Mesothelial cell of epicardium (in vitro differentiated cells): ENCODE results near the gene FEM1B. TPM values are rescaled to one million over a fixed set of nuclear protein-coding genes. Genes with fewer than 3 reads are reported as not detected.

ENCODE experiments used
- DNase-seq, 2 experiments: peaks; one replicate each; pipeline ENCODE4 v3.0.0; 2021; ENCODE audit warnings: low spot score in 2 of 2; ENCODE audit not compliant: unreplicated experiment in 2 of 2
- H3K27ac Mint-ChIP-seq: 2 replicates; pipeline ENCODE4 v1.8.0; 2021; ENCODE audit warnings: mixed read lengths
- H3K27me3 Mint-ChIP-seq: 2 replicates; pipeline ENCODE4 v1.8.0; 2021; ENCODE audit warnings: low read depth, mixed read lengths
- H3K36me3 Mint-ChIP-seq: 2 replicates; pipeline ENCODE4 v1.8.0; 2021; ENCODE audit warnings: mixed read lengths
- H3K4me1 Mint-ChIP-seq: 2 replicates; pipeline ENCODE4 v1.8.0; 2021; ENCODE audit warnings: mixed read lengths
- H3K4me3 Mint-ChIP-seq: 2 replicates; pipeline ENCODE4 v1.8.0; 2021; ENCODE audit warnings: mild to moderate bottlenecking, moderate library complexity, mixed read lengths
- H3K9me3 Mint-ChIP-seq: 2 replicates; pipeline ENCODE4 v1.8.0; 2021; ENCODE audit warnings: mixed read lengths
- total RNA-seq: library from RNA; stranded (reverse); gene quantifications from 3 replicates; pipeline ENCODE4 v1.2.1, GENCODE V29; 2021
- TF ChIP-seq, protein P1 (sequence below): fragments of 200-600 bp; sonication (generic); IDR thresholded peaks from one replicate; pipeline ENCODE4 v1.5.0; 2021; ENCODE audit warnings: antibody characterized with exemption; ENCODE audit not compliant: unreplicated experiment

Gene FEM1B
- total RNA-seq, 1 donor from 2014 or later, result 54.6 TPM

DNA sequence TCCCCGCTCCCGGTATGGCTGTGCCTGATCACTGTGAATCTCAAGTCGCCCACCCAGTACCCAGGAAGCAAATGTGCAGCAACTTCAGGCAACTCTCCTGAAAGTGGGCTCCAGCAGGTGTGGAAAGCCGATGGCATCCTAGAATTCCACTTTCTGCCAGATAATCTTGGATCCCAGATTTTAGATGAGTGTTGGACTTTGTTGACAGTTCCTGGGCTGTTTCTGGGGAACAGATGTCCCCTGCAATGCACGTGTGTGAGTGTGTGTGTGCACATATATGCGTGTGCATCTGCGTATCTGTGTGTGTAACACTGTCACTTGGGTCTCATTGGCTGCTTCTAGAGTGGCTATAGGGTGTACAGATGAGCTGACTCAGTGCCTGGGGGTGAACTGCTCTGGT lies 59.0 kb downstream of the FEM1B start:
- Mint-ChIP-seq H3K4me1 (peaks cover 26% of the 10 kb centered on the region), H3K27me3 (peaks cover 6% of the 10 kb centered on the region), H3K4me3 (no peak overlapping the region), H3K27ac (no peak overlapping the region), H3K9me3 (no peaks in the 10 kb centered on the region), H3K36me3 (no peaks in the 10 kb centered on the region)
- no peak for DNase-seq
- TF ChIP-seq, protein P1, sequence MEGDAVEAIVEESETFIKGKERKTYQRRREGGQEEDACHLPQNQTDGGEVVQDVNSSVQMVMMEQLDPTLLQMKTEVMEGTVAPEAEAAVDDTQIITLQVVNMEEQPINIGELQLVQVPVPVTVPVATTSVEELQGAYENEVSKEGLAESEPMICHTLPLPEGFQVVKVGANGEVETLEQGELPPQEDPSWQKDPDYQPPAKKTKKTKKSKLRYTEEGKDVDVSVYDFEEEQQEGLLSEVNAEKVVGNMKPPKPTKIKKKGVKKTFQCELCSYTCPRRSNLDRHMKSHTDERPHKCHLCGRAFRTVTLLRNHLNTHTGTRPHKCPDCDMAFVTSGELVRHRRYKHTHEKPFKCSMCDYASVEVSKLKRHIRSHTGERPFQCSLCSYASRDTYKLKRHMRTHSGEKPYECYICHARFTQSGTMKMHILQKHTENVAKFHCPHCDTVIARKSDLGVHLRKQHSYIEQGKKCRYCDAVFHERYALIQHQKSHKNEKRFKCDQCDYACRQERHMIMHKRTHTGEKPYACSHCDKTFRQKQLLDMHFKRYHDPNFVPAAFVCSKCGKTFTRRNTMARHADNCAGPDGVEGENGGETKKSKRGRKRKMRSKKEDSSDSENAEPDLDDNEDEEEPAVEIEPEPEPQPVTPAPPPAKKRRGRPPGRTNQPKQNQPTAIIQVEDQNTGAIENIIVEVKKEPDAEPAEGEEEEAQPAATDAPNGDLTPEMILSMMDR, result no peak

DNA sequence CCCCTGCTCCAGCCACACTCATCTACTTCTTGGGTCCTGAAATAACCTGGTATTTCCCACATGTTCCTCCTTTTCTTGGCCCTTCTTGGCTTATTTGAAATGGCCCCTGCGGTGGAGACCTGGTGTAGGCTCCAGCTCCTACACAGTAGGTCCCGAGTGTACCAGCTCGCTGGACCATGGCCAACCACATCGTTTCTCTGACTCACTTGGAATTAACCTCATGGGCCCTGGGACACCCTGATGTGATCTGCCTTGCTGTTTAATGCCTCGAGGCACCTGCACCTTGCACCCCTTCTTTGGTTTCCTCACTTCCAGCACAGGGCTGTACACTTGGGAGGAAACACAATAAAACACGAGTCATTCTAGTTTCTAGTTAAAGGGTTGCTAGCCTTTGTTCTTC lies 60.3 kb downstream of the FEM1B start:
- no peaks in the 10 kb centered on the region for H3K9me3 Mint-ChIP-seq
- DNase-seq, result no peak
- no peak overlapping the region for H3K4me3 Mint-ChIP-seq
- no peak overlapping the region for H3K27ac Mint-ChIP-seq
- H3K27me3 Mint-ChIP-seq, result peaks cover 3% of the 10 kb centered on the region
- TF ChIP-seq, protein P1, result no peak
- peaks cover 29% of the 10 kb centered on the region for H3K4me1 Mint-ChIP-seq
- no peaks in the 10 kb centered on the region for H3K36me3 Mint-ChIP-seq

DNA sequence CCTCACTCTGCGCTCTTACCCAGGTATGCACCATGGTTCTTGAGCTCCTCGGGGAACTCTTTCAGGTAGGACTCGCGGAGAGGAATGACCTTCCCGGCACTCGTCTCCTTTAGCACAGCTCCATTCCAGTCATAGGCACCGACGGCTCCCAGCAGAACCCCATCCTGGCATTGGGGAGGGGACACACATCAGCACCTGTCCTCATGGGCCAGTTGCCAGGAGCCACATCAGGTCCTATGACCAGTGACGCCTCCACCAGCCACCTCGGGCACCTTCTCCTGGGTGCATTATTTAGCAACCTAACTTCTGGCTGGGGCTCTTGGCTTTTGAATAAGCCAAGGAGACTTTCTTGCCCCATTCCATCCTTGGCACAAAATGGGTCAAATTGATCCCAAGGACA lies 61.9 kb downstream of the FEM1B start:
- Mint-ChIP-seq H3K9me3 (no peaks in the 10 kb centered on the region), H3K27me3 (peaks cover 3% of the 10 kb centered on the region), H3K36me3 (no peaks in the 10 kb centered on the region), H3K4me1 (peaks cover 27% of the 10 kb centered on the region), H3K27ac (no peak overlapping the region), H3K4me3 (no peak overlapping the region)
- DNase-seq, result no peak
- TF ChIP-seq, protein P1, result no peak

DNA sequence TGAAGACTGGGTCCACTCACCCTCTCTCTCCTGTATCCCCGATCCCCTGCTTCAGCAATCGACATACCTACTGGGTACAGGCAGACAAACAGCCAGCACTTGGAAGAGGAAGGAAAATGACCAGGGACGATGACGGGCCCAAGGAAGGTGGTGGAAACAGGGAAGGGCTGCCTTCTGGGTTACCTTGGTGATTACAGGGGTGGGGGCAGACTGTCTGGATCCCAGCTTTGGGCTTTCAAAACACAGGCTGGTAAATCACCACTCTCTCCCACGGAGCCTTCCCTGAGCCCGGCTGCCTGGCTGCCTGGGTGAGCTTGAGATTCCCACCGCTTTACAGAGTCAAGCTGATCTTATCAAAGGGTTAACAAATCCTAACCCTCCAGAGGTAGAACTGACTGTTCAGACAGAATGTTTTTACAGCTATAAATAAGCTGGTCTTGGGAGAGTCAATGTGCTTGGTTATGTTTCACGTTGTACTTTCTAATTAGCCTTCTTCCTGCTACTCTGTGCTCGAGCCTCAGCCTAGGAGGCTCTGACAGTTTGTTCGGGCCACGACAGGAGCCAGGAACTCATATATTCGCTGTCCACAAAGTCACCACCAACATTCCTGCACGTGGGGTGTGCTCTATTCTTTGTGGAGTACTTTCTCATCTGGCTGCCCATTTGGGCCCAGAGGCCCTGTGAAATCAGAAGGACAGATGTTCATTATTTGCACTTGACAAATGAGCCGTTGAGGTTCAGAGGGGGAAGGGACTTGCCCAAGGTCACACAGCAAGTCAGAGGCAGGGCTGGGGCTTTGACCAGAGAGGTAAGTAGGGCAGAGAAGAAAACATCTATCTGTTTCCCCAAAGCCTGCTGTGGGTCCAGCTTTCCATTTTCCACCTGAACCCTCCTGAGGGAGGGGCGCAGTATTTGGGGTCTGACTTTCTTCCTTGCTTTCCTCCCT lies 63.5 kb downstream of the FEM1B start:
- Mint-ChIP-seq H3K27ac (peak overlapping the region; percentile 11), H3K9me3 (no peaks in the 10 kb centered on the region), H3K27me3 (peaks cover 3% of the 10 kb centered on the region), H3K4me1 (peaks cover 22% of the 10 kb centered on the region), H3K4me3 (no peak overlapping the region), H3K36me3 (no peaks in the 10 kb centered on the region)
- DNase-seq, result no peak
- TF ChIP-seq, protein P1, result no peak

DNA sequence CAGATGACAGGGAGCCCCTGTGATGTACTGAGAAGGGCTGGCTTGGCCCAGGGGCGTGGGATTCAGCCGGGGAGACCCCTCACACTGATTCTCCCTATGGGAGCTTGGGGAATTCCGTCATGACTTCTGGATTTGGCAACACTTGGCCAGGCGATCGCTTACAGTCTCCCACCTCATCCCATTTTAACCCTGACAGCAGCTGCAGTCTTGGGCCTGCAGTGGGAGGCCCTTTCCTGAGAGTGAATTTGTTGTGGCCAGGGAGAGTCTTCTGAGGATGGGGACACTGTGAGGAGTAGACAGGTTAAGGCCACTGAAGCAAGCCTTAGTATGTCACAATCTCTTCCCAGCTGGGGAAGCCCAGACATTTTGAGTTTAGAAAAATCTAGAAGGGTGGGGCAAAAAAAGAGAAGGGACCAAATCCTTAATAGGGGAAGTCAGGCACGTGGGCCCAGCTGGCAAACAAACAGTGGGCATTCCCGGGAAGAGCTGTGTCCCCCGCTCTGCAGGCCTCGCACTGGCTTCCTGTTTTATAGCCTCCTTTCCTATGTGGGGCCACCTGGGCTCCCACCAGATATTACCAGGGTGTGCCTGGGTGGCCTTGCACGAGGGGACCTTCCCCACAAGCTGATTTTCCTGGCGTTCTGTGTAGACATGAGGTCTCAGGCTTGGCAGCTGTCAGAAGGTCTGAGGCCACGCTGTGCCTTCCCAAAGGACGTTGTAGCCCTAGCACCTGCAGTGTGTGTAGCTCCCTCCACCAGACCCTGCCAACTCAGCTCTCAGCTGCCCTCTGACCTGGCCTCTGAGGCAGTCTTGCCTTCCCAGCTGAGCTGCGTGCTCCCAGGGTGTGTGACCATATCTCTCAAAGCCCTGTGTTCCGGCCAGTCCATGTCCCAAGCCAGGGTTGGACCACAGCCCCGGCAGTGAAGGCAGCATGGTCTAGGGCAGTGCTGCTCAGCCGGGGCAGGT lies 64.5 kb downstream of the FEM1B start:
- Mint-ChIP-seq H3K27me3 (peaks cover 3% of the 10 kb centered on the region), H3K36me3 (no peaks in the 10 kb centered on the region), H3K4me3 (no peak overlapping the region), H3K27ac (no peak overlapping the region), H3K9me3 (no peaks in the 10 kb centered on the region), H3K4me1 (peaks cover 22% of the 10 kb centered on the region)
- DNase-seq, result no peak
- TF ChIP-seq, protein P1, result no peak
